ENCODE results near the gene ATOH8.

ATOH8 gene

DNA sequence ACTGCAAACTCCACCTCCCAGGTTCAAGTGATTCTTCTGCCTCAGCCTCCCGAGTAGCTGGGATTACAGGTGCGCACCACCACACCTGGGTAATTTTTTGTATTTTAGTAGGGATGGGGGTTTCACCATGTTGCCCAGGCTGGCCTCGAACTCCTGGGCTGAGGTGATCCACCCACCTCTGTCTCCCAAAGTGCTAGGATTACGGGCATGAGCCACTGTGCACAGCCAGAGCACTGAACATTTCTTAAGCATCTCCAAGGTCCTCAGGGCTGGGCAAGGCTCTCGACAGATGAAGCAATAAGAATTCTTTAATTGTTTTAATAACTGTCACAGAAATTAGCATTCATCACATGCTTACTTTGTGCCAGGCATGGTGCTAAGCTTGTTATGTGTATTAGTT, 4.1 kb downstream of the ATOH8 start:
- H3K27me3 ChIP-seq (ENCODE audit: control insufficient read depth, low read length) = peaks cover 43% of the 10 kb centered on the region
- H4K20me1 ChIP-seq (ENCODE audit: control insufficient read depth, insufficient read depth, low read depth, low read length) = no peaks in the 10 kb centered on the region
- no peak overlapping the region for H3K4me3 ChIP-seq (ENCODE audit: low read length)
- no peaks in the 10 kb centered on the region for H3F3A ChIP-seq (ENCODE audit: control insufficient read depth, insufficient read depth)
- no peaks in the 10 kb centered on the region for H3K36me3 ChIP-seq (ENCODE audit: control insufficient read depth, low read length)
- H3K4me2 ChIP-seq (ENCODE audit: low read length) = no peak overlapping the region
- H3K79me2 ChIP-seq (ENCODE audit: control insufficient read depth, low read length) = no peaks in the 10 kb centered on the region
- no peak overlapping the region for H3K27ac ChIP-seq (ENCODE audit: low read depth, low read length)
- H3K4me1 ChIP-seq (ENCODE audit: control insufficient read depth, low read length) = no peaks in the 10 kb centered on the region
- H3K9me3 ChIP-seq (ENCODE audit: control insufficient read depth, insufficient read depth, low read length) = no peaks in the 10 kb centered on the region
- H3K9me2 ChIP-seq (replicated peaks; ENCODE audit: control insufficient read depth, low read length) = no peaks in the 10 kb centered on the region
- no peak for TF ChIP-seq EZH2phosphoT487 (IDR thresholded peaks at IDR 0.05; ENCODE audit: borderline replicate concordance, low read length)
- TF ChIP-seq, protein P1, sequence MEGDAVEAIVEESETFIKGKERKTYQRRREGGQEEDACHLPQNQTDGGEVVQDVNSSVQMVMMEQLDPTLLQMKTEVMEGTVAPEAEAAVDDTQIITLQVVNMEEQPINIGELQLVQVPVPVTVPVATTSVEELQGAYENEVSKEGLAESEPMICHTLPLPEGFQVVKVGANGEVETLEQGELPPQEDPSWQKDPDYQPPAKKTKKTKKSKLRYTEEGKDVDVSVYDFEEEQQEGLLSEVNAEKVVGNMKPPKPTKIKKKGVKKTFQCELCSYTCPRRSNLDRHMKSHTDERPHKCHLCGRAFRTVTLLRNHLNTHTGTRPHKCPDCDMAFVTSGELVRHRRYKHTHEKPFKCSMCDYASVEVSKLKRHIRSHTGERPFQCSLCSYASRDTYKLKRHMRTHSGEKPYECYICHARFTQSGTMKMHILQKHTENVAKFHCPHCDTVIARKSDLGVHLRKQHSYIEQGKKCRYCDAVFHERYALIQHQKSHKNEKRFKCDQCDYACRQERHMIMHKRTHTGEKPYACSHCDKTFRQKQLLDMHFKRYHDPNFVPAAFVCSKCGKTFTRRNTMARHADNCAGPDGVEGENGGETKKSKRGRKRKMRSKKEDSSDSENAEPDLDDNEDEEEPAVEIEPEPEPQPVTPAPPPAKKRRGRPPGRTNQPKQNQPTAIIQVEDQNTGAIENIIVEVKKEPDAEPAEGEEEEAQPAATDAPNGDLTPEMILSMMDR (IDR thresholded peaks at IDR 0.05; ENCODE audit: low read depth, low read length, poor library complexity, severe bottlenecking) = no peak

DNA sequence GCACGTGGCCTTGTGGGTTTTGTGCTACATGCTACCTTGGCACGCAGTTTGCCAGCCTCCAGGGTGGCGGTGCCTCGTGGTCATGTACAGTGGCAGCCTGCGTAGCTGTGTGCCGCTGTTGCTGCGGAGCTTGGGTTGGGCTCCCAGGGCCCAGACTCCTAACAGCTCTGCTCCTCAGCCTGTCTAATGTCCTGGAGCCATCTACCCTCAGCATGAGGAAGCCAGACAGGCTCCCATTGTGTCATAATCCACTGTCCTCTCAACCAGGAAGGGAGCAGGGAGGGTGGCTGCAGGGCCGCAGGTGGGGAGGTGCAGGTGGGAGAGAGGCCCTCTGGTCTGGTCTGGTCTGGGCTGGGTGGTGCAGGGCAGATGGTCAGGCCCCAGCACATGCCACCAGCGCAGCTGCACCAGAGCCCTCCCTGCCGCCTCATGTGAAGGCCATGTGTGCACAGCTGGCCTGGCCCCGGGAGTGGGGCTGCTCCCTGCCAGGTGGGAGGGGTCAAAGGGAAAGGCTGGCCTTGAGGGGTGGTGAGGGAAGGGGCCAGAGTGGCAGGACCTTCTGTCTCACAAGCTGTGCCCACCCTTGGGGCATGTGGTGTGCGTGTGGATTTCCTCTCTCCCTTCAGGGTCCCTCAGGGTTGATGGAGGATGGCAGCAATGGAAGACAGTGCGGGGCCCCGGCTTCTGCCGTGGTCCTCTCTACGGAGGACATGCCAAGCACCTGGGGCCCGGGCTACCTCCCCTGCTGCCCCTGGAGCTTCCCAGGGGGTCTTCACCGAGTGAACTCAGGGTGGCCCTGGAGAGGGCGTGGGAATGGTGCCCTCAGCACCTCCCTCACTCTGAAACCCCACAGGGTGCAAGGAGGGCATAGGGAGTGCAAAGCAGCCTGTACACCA, 4.8 kb downstream of the ATOH8 start:
- H3K36me3 ChIP-seq (ENCODE audit: control insufficient read depth, low read length) = no peaks in the 10 kb centered on the region
- H3K4me1 ChIP-seq (ENCODE audit: control insufficient read depth, low read length) = no peaks in the 10 kb centered on the region
- H3K9me2 ChIP-seq (replicated peaks; ENCODE audit: control insufficient read depth, low read length) = no peaks in the 10 kb centered on the region
- no peaks in the 10 kb centered on the region for H3K9me3 ChIP-seq (ENCODE audit: control insufficient read depth, insufficient read depth, low read length)
- TF ChIP-seq EZH2phosphoT487 (IDR thresholded peaks at IDR 0.05; ENCODE audit: borderline replicate concordance, low read length) = no peak
- TF ChIP-seq, protein P1 (IDR thresholded peaks at IDR 0.05; ENCODE audit: low read depth, low read length, poor library complexity, severe bottlenecking) = no peak
- no peaks in the 10 kb centered on the region for H3K79me2 ChIP-seq (ENCODE audit: control insufficient read depth, low read length)
- H3K27me3 ChIP-seq (ENCODE audit: control insufficient read depth, low read length) = peaks cover 36% of the 10 kb centered on the region
- H3K4me3 ChIP-seq (ENCODE audit: low read length) = no peak overlapping the region
- H3F3A ChIP-seq (ENCODE audit: control insufficient read depth, insufficient read depth) = no peaks in the 10 kb centered on the region
- H3K4me2 ChIP-seq (ENCODE audit: low read length) = no peak overlapping the region
- H4K20me1 ChIP-seq (ENCODE audit: control insufficient read depth, insufficient read depth, low read depth, low read length) = no peaks in the 10 kb centered on the region
- no peak overlapping the region for H3K27ac ChIP-seq (ENCODE audit: low read depth, low read length)

DNA sequence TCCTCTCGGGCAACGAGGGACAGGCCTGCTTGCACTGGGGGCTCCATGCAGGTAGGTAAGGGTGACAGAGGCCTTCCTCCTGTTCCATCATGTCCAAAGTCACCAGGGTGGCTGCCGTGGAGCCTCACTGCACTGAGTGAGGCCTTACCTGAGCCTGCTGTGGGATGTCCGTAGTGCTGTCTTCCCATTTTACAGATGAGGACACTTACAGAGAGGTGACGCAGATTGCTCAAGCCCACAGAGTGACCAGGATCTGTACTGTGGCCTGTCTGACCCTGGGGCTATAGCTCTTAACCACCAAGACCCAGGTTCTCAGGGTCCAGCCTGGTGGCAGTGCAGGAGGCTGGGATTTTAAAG, 5.4 kb downstream of the ATOH8 start:
- Histone ChIP-seq H4K20me1 (ENCODE audit: control insufficient read depth, insufficient read depth, low read depth, low read length) (no peaks in the 10 kb centered on the region), H3F3A (ENCODE audit: control insufficient read depth, insufficient read depth) (no peaks in the 10 kb centered on the region), H3K79me2 (ENCODE audit: control insufficient read depth, low read length) (no peaks in the 10 kb centered on the region), H3K27ac (ENCODE audit: low read depth, low read length) (no peak overlapping the region), H3K4me2 (ENCODE audit: low read length) (no peak overlapping the region), H3K4me3 (ENCODE audit: low read length) (no peak overlapping the region), H3K9me3 (ENCODE audit: control insufficient read depth, insufficient read depth, low read length) (no peaks in the 10 kb centered on the region), H3K27me3 (ENCODE audit: control insufficient read depth, low read length) (peaks cover 30% of the 10 kb centered on the region), H3K4me1 (ENCODE audit: control insufficient read depth, low read length) (no peaks in the 10 kb centered on the region), H3K9me2 (replicated peaks; ENCODE audit: control insufficient read depth, low read length) (no peaks in the 10 kb centered on the region), H3K36me3 (ENCODE audit: control insufficient read depth, low read length) (no peaks in the 10 kb centered on the region)
- TF ChIP-seq, protein P1 (IDR thresholded peaks at IDR 0.05; ENCODE audit: low read depth, low read length, poor library complexity, severe bottlenecking) = no peak
- TF ChIP-seq EZH2phosphoT487 (IDR thresholded peaks at IDR 0.05; ENCODE audit: borderline replicate concordance, low read length) = no peak

Measured in DOHH2 (cell line).